Mucosa of stomach (tissue), 1 donor: Measurements from ENCODE around the gene ORAI2.
"Not testable (repeated sequence)": the region's sequence is repeated elsewhere in the genome, so short reads cannot be mapped to it uniquely, and the experiment has no call there.

Source experiments
- H3K27me3 ChIP-seq: one replicate; pipeline ENCODE4 v1.7.0; 2013; ENCODE audit warnings: mild to moderate bottlenecking, low read length; ENCODE audit not compliant: control insufficient read depth, insufficient read depth
- H3K36me3 ChIP-seq: one replicate; pipeline ENCODE4 v1.7.0; 2013; ENCODE audit warnings: low read length; ENCODE audit not compliant: control insufficient read depth, insufficient read depth
- H3K4me1 ChIP-seq: one replicate; pipeline ENCODE4 v1.7.0; 2013; ENCODE audit warnings: mild to moderate bottlenecking, low read length; ENCODE audit not compliant: control insufficient read depth, insufficient read depth
- H3K4me3 ChIP-seq: one replicate; pipeline ENCODE4 v1.7.0; 2013; ENCODE audit warnings: low read length
- H3K9ac ChIP-seq: one replicate; pipeline ENCODE4 v1.7.0; 2013; ENCODE audit warnings: mild to moderate bottlenecking, low read length, moderate library complexity
- H3K9me3 ChIP-seq: one replicate; pipeline ENCODE4 v1.7.0; 2013; ENCODE audit warnings: mild to moderate bottlenecking, low read length, moderate library complexity; ENCODE audit not compliant: control insufficient read depth
- donor health status: Pancreatic carcinoma.

ORAI2 gene

GRCh38 chr7:102453319-102453718 lies 19.9 kb downstream of the ORAI2 start:
- Histone ChIP-seq H3K27me3 (no peaks in the 10 kb centered on the region), H3K36me3 (no peaks in the 10 kb centered on the region), H3K4me1 (no peaks in the 10 kb centered on the region), H3K9ac (no peak overlapping the region), H3K9me3 (no peaks in the 10 kb centered on the region), H3K4me3 (no peak overlapping the region)

DNA sequence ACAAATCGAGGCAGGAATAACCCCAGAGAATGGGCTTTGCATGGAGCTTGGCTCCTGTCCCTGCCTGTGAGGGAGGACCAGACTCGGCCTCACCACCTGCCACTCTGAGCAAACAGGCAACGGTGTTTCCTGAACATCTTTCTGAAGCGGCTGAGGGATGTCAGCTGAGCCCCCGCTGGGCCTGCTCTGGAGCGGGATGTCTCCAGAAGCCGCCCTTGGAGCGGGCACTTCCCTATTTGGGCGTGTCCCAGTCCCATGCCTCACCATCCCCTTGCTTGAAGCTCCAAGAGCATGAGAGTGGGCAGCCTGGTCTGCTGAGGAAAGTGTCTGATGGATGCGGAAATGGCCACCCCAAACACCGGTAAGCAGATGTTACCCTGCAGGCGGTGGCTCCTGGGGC lies 21.1 kb downstream of the ORAI2 start:
- H3K4me1 ChIP-seq = no peaks in the 10 kb centered on the region
- H3K9ac ChIP-seq = no peak overlapping the region
- no peak overlapping the region for H3K4me3 ChIP-seq
- no peaks in the 10 kb centered on the region for H3K9me3 ChIP-seq
- H3K27me3 ChIP-seq = no peaks in the 10 kb centered on the region
- no peaks in the 10 kb centered on the region for H3K36me3 ChIP-seq

- H3K36me3 ChIP-seq, H3K4me3 ChIP-seq, H3K9ac ChIP-seq: not testable (repeated sequence)
Measured at GRCh38 chr7:102454932-102455331, 21.6 kb downstream of the ORAI2 start.

GRCh38 chr7:102455596-102455995 lies 22.2 kb downstream of the ORAI2 start:
- Histone ChIP-seq H3K36me3 (no peaks in the 10 kb centered on the region), H3K4me1 (no peaks in the 10 kb centered on the region), H3K9me3 (no peaks in the 10 kb centered on the region), H3K9ac (no peak overlapping the region), H3K4me3 (no peak overlapping the region), H3K27me3 (no peaks in the 10 kb centered on the region)

More at GRCh38 chr7:102454932-102455331, 21.6 kb downstream of the ORAI2 start:
- H3K9me3 ChIP-seq, H3K4me1 ChIP-seq, H3K27me3 ChIP-seq: not testable (repeated sequence)

DNA sequence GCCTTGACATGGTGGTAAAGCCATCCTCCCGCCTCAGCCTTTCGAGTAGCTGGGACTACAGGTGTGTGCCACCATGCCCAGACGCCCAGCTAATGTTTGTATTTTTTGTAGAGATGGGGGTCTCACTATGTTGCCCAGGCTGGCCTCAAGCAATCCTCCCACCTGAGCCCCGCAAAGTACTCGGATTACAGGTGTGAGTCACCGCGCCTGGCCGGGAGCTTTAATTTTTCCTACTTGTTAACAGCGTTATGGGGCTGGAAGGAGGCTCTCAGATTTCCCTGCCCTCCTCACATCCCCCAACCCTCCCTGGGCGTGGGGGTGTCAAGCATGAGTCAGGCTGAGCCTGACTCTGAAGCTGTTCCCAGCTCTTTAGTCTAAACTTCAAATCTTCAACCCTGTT lies 23.0 kb downstream of the ORAI2 start:
- Histone ChIP-seq H3K4me3 (no peak overlapping the region), H3K36me3 (no peaks in the 10 kb centered on the region), H3K9ac (no peak overlapping the region), H3K9me3 (no peaks in the 10 kb centered on the region), H3K27me3 (no peaks in the 10 kb centered on the region), H3K4me1 (no peaks in the 10 kb centered on the region)

- no peaks in the 10 kb centered on the region for H3K4me1 ChIP-seq
- H3K9ac ChIP-seq = no peak overlapping the region
- H3K4me3 ChIP-seq = no peak overlapping the region
- H3K9me3 ChIP-seq = no peaks in the 10 kb centered on the region
- H3K27me3 ChIP-seq = no peaks in the 10 kb centered on the region
- H3K36me3 ChIP-seq = no peaks in the 10 kb centered on the region
Measured at GRCh38 chr7:102457352-102457924, 24.1 kb downstream of the ORAI2 start.

- Histone ChIP-seq H3K36me3 (no peaks in the 10 kb centered on the region), H3K9me3 (no peaks in the 10 kb centered on the region), H3K27me3 (no peaks in the 10 kb centered on the region), H3K4me3 (no peak overlapping the region), H3K9ac (no peak overlapping the region), H3K4me1 (peaks cover 6% of the 10 kb centered on the region)
Measured at GRCh38 chr7:102459221-102459844, 26.0 kb downstream of the ORAI2 start.

GRCh38 chr7:102460467-102460866 lies 27.1 kb downstream of the ORAI2 start:
- H3K4me1 ChIP-seq = peaks cover 6% of the 10 kb centered on the region
- H3K9ac ChIP-seq = no peak overlapping the region
- no peaks in the 10 kb centered on the region for H3K9me3 ChIP-seq
- H3K36me3 ChIP-seq = no peaks in the 10 kb centered on the region
- H3K4me3 ChIP-seq = no peak overlapping the region
- no peaks in the 10 kb centered on the region for H3K27me3 ChIP-seq

DNA sequence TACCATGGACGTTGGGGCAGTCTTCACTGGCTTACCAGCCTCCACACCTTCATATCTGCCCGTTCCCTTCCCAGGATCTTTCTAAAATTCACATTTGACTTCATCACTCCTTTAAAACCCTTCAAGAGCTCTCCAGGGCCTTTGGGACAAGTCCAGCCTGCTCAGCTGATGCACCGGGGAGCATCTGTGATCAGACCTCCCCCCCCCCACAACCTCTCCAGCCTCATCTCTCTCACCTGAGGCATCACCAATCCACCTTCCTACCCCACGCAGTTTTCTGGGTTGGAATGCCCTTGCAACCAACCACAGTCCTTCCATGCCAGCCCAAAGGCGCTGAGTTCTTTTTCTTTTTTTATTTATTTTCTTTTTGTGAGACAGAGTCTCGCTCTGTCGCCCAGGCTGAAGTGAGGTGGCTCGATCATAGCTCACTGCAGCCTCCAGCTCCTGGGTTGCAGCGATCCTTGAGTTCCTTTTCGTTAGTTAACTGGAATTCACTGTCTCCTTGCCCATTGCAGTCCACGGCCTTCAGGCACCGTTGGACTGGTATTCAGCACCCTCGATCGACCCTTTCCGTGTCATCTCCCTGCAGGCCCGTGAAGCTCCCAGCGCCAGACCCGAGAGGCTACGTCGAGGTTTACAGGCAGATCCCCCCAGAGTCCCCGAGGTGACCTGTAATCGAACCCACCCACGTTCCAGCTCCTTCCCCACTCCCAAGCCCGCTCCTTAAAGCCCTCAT lies 30.6 kb downstream of the ORAI2 start:
- peak overlapping the region; percentile 94 for H3K4me3 ChIP-seq
- peak overlapping the region; percentile 96 for H3K9ac ChIP-seq
- peaks cover 13% of the 10 kb centered on the region for H3K4me1 ChIP-seq
- H3K27me3 ChIP-seq = no peaks in the 10 kb centered on the region
- H3K36me3 ChIP-seq = no peaks in the 10 kb centered on the region
- no peaks in the 10 kb centered on the region for H3K9me3 ChIP-seq

GRCh38 chr7:102464577-102465280 lies 31.4 kb downstream of the ORAI2 start, which contains the start of the genes ALKBH4 and LRWD1:
Gene ALKBH4 (minus strand): TSS chr7:102464863. CDS start chr7:102464836, 27 bp downstream.
Gene LRWD1 (plus strand): TSS chr7:102464984. CDS start chr7:102465081, 97 bp downstream.
- peak within 1 kb of the TSS; percentile 96 for H3K9ac ChIP-seq
- no peaks in the 10 kb centered on the region for H3K9me3 ChIP-seq
- H3K4me1 ChIP-seq = peaks cover 14% of the 10 kb centered on the region
- H3K27me3 ChIP-seq = no peaks in the 10 kb centered on the region
- no peaks in the 10 kb centered on the region for H3K36me3 ChIP-seq
- H3K4me3 ChIP-seq = peak within 1 kb of the TSS; percentile 94

- Histone ChIP-seq H3K9ac (no peak overlapping the region), H3K36me3 (no peaks in the 10 kb centered on the region), H3K4me3 (no peak overlapping the region), H3K27me3 (no peaks in the 10 kb centered on the region), H3K4me1 (peaks cover 22% of the 10 kb centered on the region), H3K9me3 (no peaks in the 10 kb centered on the region)
Measured at GRCh38 chr7:102466097-102466496, 32.7 kb downstream of the ORAI2 start.
